Measurements from ENCODE around the gene PKN2. TPM values are rescaled to one million over a fixed set of nuclear protein-coding genes. Genes with fewer than 3 reads are reported as not detected.

PKN2 gene
- total RNA-seq, 1 experiment from 2014 or later: 32.5 TPM

DNA sequence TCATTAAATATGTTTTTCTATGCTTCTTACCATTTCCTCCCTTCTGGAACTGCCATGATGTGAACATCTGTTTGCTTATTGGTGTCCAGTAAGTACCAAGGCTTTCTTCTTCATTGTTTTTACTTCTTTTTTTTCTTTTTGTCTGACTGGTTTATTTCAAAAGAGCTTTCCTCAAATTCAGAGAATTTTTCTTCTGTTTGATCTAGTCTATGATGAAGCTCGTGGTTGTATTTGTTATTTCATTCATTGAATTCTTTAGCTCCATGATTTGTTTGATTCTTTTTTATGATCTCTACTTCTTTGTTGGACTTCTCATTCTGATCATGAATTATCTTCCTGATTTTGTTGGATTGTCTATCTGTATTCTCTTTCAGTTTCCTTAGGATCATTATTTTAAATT is 49.5 kb upstream of the PKN2 start:
- no peaks in the 10 kb centered on the region for H3K4me1 ChIP-seq (ENCODE audit: insufficient read depth, low read length)
- no CpG with 5 or more reads among the region's 1 CpG for WGBS (ENCODE audit: extremely low coverage, insufficient read length, low lambda C conversion rate)
- H3K79me2 ChIP-seq (ENCODE audit: insufficient read depth, low read length): no peaks in the 10 kb centered on the region
- Mint-ChIP-seq H3K4me3 (no peak overlapping the region), H3K36me3 (ENCODE audit: insufficient read depth in 1 of 3, low read depth in 3 of 3) (no peaks in the 10 kb centered on the region; a peak in 2 of 7 replicates), H3K27ac (no peak overlapping the region), H3K9me3 (peaks cover 4 to 8% of the 10 kb centered on the region in 2 experiments; a peak in 2 of 5 replicates), H3K4me1 (no peaks in the 10 kb centered on the region), H3K27me3 (ENCODE audit: low read depth) (peaks cover 2% of the 10 kb centered on the region)
- H2BK5ac ChIP-seq (ENCODE audit: insufficient read length, low read length): no peak overlapping the region
- H3K4ac ChIP-seq (ENCODE audit: low read depth, low read length): no peak overlapping the region
- no peak overlapping the region for H3K27ac ChIP-seq (ENCODE audit: insufficient read length, low read depth, low read length)
- no peak overlapping the region for H2BK15ac ChIP-seq (ENCODE audit: low read depth, low read length)
- no peak overlapping the region for H3K56ac ChIP-seq (ENCODE audit: insufficient read length, low read depth, low read length)
- no peak overlapping the region for H2BK20ac ChIP-seq (ENCODE audit: low read depth, low read length, poor library complexity, severe bottlenecking)
- no peaks in the 10 kb centered on the region for H4K20me1 ChIP-seq (ENCODE audit: control insufficient read depth, insufficient read depth, insufficient read length)
- H3K18ac ChIP-seq (ENCODE audit: insufficient read length, low read depth, low read length): no peak overlapping the region
- H3K14ac ChIP-seq (ENCODE audit: insufficient read depth, low read length): no peak overlapping the region
- no peak overlapping the region for H2AK5ac ChIP-seq (ENCODE audit: insufficient read length, low read length)
- no peaks in the 10 kb centered on the region for H3K27me3 ChIP-seq (ENCODE audit: insufficient read depth, low read length)
- H4K8ac ChIP-seq (replicated peaks; ENCODE audit: insufficient read length, low read depth, low read length): no peak overlapping the region
- no peak overlapping the region for H3K4me2 ChIP-seq (ENCODE audit: insufficient read depth, insufficient read length, low read length)
- no peak overlapping the region for H2BK120ac ChIP-seq (ENCODE audit: low read depth, low read length, poor library complexity, severe bottlenecking)
- H3K79me1 ChIP-seq (ENCODE audit: insufficient read depth, low read depth, low read length, poor library complexity, severe bottlenecking): no peaks in the 10 kb centered on the region
- DNase-seq: no peak
- H2AFZ ChIP-seq (ENCODE audit: low read length): no peak overlapping the region
- no peak overlapping the region for H4K91ac ChIP-seq (ENCODE audit: insufficient read length, low read depth, low read length)
- no peak overlapping the region for H3K9ac ChIP-seq (ENCODE audit: extremely low read depth, insufficient read length, low read length)
- no peak overlapping the region for H3K23ac ChIP-seq (ENCODE audit: insufficient read length, low read depth, low read length)
- no peaks in the 10 kb centered on the region for H3K23me2 ChIP-seq (ENCODE audit: insufficient read length, low read depth, low read length, poor library complexity, severe bottlenecking)
- H4K5ac ChIP-seq (ENCODE audit: insufficient read length, low read depth, low read length): no peak overlapping the region
- no peak overlapping the region for H3T11ph ChIP-seq (ENCODE audit: low read length)
- H2BK12ac ChIP-seq (ENCODE audit: insufficient read length, low read depth, low read length): no peak overlapping the region
- no peaks in the 10 kb centered on the region for H3K9me3 ChIP-seq (ENCODE audit: control insufficient read depth, low read depth, low read length)
- TF ChIP-seq, protein P1, sequence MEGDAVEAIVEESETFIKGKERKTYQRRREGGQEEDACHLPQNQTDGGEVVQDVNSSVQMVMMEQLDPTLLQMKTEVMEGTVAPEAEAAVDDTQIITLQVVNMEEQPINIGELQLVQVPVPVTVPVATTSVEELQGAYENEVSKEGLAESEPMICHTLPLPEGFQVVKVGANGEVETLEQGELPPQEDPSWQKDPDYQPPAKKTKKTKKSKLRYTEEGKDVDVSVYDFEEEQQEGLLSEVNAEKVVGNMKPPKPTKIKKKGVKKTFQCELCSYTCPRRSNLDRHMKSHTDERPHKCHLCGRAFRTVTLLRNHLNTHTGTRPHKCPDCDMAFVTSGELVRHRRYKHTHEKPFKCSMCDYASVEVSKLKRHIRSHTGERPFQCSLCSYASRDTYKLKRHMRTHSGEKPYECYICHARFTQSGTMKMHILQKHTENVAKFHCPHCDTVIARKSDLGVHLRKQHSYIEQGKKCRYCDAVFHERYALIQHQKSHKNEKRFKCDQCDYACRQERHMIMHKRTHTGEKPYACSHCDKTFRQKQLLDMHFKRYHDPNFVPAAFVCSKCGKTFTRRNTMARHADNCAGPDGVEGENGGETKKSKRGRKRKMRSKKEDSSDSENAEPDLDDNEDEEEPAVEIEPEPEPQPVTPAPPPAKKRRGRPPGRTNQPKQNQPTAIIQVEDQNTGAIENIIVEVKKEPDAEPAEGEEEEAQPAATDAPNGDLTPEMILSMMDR (conservative IDR thresholded peaks at IDR 0.05): no peak
